Measurements from ENCODE around the gene HEATR5A.

GRCh38 chr14:31297701-31298344, 122.5 kb downstream of the HEATR5A start:
- TF ChIP-seq GATA2 (IDR thresholded peaks at IDR 0.05; ENCODE audit: low read depth, low read length) (no peak), GATA3 (IDR thresholded peaks at IDR 0.05; ENCODE audit: low read depth, low read length) (no peak)

Measured in SH-SY5Y (cell line).